GM08714 (cell line): Measurements from ENCODE around the gene AOX1.
"Not testable (repeated sequence)": the region's sequence is repeated elsewhere in the genome, so short reads cannot be mapped to it uniquely, and the experiment has no call there.

Source experiments
- H3K4me3 ChIP-seq: fragments of 200-500 bp; sonication (Bioruptor generic); 2 replicates; pipeline ENCODE4 v1.5.1; 2014; ENCODE audit warnings: mild to moderate bottlenecking, low read length, inconsistent platforms
- ZNF274 ChIP-seq: IDR thresholded peaks from 2 replicates; pipeline ENCODE4 v1.6.1; 2012; ENCODE audit warnings: mild to moderate bottlenecking, low read depth, low read length

The AOX1 gene

GRCh38 chr2:200679535-200679934, 93.7 kb downstream of the AOX1 start:
- TF ChIP-seq ZNF274, result no peak
- no peak overlapping the region for H3K4me3 ChIP-seq

DNA sequence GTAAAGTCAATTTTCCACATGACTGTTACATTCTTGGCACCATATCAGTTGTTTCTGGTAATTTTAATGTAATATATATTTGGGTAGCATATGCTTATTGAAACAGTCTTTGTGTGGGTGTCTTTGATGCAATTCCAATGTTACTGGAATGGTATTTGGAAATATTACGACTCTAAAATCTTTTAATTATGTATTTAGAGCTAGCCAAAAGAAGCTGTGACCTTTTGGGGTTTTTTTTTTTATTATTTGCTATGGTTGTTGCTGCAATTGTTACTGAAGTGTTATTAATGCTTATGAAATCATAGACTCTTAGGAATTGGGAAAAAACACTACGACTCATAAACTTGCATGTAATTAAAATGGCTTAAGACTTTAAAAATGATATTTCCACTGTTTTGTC, 95.9 kb downstream of the AOX1 start:
- no peak overlapping the region for H3K4me3 ChIP-seq
- no peak for TF ChIP-seq ZNF274

DNA sequence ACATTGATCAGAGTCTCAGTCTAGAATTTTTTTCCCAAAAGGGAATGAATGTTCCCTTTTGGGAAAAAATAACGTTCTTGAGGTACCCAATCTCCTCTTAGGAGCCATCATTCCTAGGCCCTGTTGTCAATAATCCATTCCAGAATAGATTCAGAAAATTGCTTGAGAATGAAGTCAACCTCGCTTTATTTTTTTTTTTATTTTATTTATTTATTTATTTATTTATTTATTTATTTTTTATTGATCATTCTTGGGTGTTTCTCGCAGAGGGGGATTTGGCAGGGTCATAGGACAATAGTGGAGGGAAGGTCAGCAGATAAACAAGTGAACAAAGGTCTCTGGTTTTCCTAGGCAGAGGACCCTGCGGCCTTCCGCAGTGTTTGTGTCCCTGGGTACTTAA, 96.6 kb downstream of the AOX1 start:
- not testable (repeated sequence) for H3K4me3 ChIP-seq

DNA sequence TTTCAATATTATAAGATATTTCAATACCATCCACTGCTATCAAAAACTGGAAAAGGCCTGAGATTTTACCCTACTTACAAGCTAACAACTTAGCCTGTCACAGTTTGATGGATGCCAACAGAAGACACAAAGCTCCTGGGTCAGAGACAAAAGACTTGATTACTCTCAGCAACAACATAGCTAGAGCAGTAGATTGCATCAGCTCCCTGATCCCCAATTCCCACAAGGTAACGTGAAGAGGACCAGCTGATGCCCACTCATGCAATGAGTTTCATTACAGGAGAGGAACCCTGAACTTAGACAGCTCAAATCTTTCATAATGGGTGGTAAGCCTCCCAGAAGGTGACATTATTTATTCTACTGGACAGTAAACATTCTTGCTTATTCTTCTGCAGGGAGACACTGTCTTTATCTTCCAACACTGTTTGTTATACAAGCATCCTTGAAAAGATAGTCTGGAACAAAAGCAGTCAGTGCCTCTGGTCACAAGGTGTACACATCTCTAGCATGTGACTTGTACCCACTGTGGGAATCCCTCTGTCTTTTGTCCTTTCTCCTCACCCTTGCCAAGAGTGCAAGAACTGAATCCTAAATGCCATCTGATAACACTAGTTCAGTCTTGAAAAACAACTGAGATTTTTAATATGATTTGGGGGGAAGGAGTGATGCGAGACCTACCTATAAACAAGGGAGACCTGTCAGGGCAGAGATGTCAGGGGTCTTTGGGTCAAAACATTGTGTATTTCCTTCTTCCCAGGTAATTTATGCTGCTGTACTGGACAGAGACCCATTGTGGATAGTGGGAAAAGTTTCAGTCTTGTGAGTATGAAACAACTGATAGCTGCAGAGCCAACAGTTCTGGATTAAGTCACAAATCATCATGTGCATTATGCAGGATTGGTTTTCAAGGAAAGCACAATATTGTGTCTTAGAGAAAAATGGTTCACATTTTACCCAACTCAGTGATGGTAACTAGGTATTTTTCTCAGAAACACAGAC, 102.4 kb downstream of the AOX1 start:
- no peak overlapping the region for H3K4me3 ChIP-seq
- TF ChIP-seq ZNF274, result no peak

DNA sequence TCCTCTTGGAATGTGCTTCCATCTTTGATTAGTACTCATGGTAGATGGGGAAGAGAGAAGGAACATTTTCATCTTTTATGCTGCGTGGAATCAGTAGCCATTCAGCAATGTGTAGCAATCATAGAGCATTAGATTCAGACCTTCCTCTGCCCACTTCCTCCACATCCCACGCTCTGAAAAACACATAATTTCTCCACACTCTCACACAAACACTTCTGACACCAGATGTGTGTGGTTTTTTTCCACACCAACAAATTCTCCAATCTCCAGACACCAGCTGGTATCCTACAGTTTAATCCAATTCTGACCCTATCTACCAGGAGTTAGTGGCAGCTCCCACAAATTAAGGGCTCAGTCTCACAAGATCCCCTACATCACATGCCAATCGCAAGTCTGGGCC, 103.3 kb downstream of the AOX1 start:
- TF ChIP-seq ZNF274, result no peak
- no peak overlapping the region for H3K4me3 ChIP-seq

DNA sequence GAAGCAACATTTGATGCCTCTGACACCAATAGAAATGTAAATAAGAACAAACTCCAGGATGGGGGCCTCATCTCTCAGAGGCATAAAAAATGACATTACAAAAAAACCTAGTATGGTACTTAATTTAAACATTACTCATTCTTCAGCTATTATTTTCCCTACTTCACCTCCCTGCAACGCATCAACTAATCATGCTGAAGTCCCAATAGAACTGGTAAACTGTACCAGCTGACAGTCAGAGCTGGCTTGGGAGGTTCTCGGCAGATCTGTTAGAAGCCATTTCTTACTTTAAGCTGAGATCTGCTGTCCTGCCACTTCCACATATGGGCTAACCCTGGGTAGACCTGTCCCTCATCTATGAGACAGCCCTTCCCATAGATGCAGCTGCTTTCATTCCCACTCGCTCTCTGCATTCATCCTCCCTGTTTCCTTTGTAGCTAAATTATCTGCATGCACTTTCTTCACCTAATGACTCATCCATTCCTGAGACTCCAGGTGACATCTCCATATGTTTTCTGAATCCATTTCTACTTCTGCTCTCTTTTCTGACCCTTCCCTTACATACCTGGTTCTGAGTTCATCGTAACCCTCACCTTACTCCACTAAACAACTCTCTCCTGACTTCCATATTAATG, 108.1 kb downstream of the AOX1 start:
- H3K4me3 ChIP-seq, result no peak overlapping the region
- TF ChIP-seq ZNF274, result no peak

DNA sequence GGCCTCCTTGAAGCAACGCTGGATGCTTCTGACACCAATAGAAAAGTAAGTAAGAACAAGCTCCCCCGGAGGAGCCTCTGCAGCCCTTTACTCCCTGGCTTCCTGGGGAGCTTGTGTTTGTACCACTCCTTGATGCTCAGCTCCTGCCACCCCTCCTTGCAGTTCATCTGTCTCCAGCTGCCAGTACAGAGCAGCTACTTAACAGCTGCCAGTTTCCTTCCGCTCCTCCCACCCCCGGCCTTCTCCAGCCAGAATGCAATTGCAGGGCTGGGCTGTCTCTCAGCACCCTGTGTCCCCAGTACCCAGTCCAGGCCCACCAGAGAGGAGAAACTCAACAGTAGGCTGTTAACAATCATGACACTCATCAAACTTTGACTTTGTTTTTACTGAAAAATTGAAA, 109.4 kb downstream of the AOX1 start:
- no peak overlapping the region for H3K4me3 ChIP-seq
- no peak for TF ChIP-seq ZNF274

- TF ChIP-seq ZNF274, result no peak
- no peak overlapping the region for H3K4me3 ChIP-seq
These were observed 109.8 kb downstream of the AOX1 start for GRCh38 chr2:200695601-200696000.

- TF ChIP-seq ZNF274, result no peak
- H3K4me3 ChIP-seq, result no peak overlapping the region
These were observed 112.4 kb downstream of the AOX1 start for GRCh38 chr2:200698217-200698616.

DNA sequence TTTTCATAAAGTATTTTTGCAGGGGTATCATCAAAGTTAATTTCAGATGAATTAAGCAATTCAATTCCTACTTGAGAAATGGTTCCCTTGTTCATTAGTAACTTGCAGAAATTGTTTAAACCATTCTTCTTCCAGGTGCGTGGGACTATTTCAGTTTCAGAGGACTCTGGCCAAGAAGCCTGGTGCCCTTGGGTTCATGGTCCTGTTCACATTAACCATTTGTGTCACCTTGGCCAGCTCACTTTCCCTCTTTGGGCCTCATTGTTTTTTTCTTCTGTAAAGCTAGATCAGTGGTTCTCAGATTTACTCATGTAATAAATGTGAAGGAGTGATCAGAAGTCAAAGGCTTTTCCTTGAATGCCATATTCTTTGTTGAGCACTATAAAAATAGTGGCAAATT, 113.5 kb downstream of the AOX1 start:
- no peak overlapping the region for H3K4me3 ChIP-seq
- TF ChIP-seq ZNF274, result no peak

DNA sequence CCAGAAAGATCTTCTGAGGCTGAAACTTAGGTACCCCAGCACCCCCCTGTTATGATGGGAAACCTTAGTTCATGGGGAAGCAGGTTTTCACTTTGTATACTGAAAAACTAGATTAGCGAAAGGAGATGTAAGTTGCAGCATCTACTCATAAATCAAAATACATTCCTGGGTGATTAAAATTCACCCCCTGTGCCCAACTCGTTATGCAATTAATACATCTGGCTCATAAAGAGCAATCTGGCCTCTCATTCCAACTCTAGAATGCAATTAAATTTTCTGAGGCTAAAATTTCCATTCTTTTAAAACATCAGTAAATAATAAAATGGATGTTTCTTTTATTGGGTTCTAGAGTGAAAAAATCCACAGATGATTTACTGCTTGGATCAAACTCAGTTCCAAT, 115.0 kb downstream of the AOX1 start:
- H3K4me3 ChIP-seq, result no peak overlapping the region
- TF ChIP-seq ZNF274, result no peak

DNA sequence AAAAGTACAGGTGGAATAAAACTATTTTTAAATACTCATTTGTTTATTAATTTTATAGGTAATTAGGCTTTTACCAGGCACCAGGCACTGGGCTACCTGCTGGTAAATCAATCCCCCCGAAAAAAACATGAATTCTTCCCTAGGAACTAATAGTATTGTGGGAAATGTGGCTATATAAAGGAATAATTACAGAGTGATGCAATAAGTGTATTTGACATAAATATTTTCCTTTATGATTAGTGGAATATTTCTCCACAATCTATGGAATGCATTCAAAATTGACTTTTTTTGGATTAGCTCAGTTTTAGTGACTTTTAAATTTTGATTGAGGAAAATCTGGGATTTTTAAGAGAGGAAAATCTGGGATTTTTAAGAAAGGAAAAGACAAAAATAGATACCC, 116.2 kb downstream of the AOX1 start:
- no peak overlapping the region for H3K4me3 ChIP-seq
- no peak for TF ChIP-seq ZNF274

DNA sequence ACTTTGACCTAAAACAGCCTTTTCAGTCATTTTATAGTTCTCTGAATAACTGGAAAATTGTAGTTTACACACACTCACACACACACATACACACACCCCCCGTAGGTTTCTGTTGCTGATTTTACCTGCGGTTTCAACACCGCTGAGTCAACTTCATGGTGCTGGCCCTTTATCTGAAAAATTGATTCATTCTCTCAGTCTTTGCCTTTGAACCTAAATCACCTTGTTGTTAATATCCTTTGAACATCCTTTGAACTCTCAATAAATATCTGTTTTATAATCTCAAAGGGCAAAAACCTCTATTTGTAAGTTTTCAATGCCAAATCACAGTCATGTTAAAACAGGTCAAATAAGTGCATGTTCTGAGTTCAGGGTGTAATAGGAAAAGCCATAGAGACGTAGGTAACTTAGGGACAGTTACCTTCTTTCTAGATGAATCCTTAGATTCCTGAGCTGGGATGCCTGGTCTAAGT, 116.9 kb downstream of the AOX1 start:
- no peak overlapping the region for H3K4me3 ChIP-seq
- TF ChIP-seq ZNF274, result no peak

DNA sequence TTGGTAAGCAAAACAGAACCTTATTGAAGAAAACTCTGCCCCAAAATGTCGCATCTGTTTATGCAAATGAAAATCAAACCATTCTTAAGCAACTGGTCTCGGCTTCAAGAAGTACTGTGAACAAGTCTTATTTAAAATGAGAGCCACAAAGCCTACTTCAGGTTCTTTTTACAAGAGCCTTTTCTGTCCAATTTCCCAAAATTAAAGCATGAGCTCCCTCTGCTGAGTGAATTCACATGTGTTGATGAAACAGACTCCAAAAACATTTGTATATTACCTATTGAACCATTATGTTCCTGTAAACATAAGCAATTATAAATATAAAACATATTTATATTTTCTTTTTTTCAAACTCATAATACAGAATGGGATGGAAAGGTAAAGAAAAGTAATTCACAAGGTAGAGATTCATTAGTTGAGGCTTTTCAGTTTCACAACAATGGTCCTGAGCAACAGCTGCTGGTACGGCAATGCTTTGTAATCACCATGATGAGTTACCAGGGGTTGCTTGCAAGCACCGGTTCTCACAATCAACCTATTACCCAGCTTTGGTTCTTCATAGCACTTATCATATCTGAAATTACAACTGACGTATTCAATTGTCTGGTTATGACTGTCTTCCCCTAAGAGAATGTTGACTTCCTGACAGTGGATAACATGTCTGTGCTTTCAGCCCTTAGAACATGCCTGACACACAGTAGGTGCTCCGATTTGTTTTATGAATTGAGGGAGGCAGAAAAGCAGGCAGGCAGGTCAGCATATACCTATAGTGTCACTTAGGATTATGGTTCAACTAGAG, 117.5 kb downstream of the AOX1 start:
- no peak overlapping the region for H3K4me3 ChIP-seq
- TF ChIP-seq ZNF274, result no peak
